IMR-90 (cell line): Measurements from ENCODE around the gene SAP30BP. TPM values are rescaled to one million over a fixed set of nuclear protein-coding genes. Genes with fewer than 3 reads are reported as not detected.

Experiments used
- ATAC-seq: fragments of 200-7000 bp; cut with Tn5 transposase; 2 replicates; pipeline ENCODE4 v1.9.1; 2020; ENCODE audit warnings: low read depth, mild to moderate bottlenecking, moderate library complexity
- BruUV-seq: library from RNA; stranded (reverse); fragments of 400-500 nt; replicated peaks from 2 replicates; lab custom pipeline; 2021; lab: Mats Ljungman, UMichigan
- CTCF ChIA-PET: fragments of 300-600 bp; formaldehyde crosslinking; extraction: SDS; loops from one replicate; lab custom pipeline; 2021; ENCODE audit warnings: antibody characterized with exemption; lab: Yijun Ruan, JAX
- POLR2A ChIA-PET: fragments of 300-600 bp; sonication (Branson Sonifier 250); formaldehyde crosslinking; loops from one replicate; lab custom pipeline; 2022; ENCODE audit warnings: antibody characterized with exemption; ENCODE audit not compliant: unreplicated experiment; lab: Charles Lee
- DNase-seq: peaks from one replicate; pipeline ENCODE4 v3.0.0; 2013
- H2AFZ ChIP-seq: replicated peaks from 2 replicates; pipeline ENCODE3; 2013; ENCODE audit warnings: low read length, mild to moderate bottlenecking; ENCODE audit not compliant: poor library complexity
- H2AK5ac ChIP-seq: 2 replicates; pipeline ENCODE4 v1.6.1; 2013; ENCODE audit warnings: low read depth, low read length, inconsistent platforms
- H2AK9ac ChIP-seq: replicated peaks from 2 replicates; pipeline ENCODE3; 2013; ENCODE audit warnings: mild to moderate bottlenecking, low read depth, low read length, moderate library complexity; ENCODE audit not compliant: poor library complexity
- H2BK120ac ChIP-seq: 2 replicates; pipeline ENCODE4 v1.6.1; 2013; ENCODE audit warnings: low read depth, low read length, inconsistent platforms
- H2BK15ac ChIP-seq: 3 replicates; pipeline ENCODE4 v1.6.1; 2013; ENCODE audit warnings: low read depth, low read length, inconsistent platforms
- H2BK20ac ChIP-seq: 2 replicates; pipeline ENCODE4 v1.6.1; 2013; ENCODE audit warnings: low read depth, mild to moderate bottlenecking, inconsistent platforms, low read length, moderate library complexity
- H2BK5ac ChIP-seq: 2 replicates; pipeline ENCODE4 v1.6.1; 2013; ENCODE audit warnings: mild to moderate bottlenecking, low read depth, low read length, inconsistent platforms; ENCODE audit not compliant: poor library complexity, severe bottlenecking
- H3K14ac ChIP-seq: replicated peaks from 2 replicates; pipeline ENCODE4 v1.6.1; 2013; ENCODE audit warnings: low read depth, low read length, inconsistent platforms
- H3K18ac ChIP-seq: 2 replicates; pipeline ENCODE4 v1.6.1; 2013; ENCODE audit warnings: low read depth, low read length, control low read depth
- H3K23ac ChIP-seq: 2 replicates; pipeline ENCODE4 v1.6.1; 2013; ENCODE audit warnings: low read depth, low read length, inconsistent platforms
- H3K27ac ChIP-seq: 2 replicates; pipeline ENCODE4 v1.5.1; 2013; ENCODE audit warnings: mild to moderate bottlenecking, control low read depth, low read length; ENCODE audit not compliant: insufficient read depth
- H3K27me3 ChIP-seq: 2 replicates; pipeline ENCODE4 v1.6.1; 2013; ENCODE audit warnings: low read length; ENCODE audit not compliant: control insufficient read depth, insufficient read depth
- H3K36me3 ChIP-seq: 2 replicates; pipeline ENCODE4 v1.6.1; 2013; ENCODE audit warnings: low read length, mixed read lengths; ENCODE audit not compliant: control insufficient read depth, insufficient read depth
- H3K4ac ChIP-seq: 2 replicates; pipeline ENCODE4 v1.6.1; 2013; ENCODE audit warnings: low read depth, low read length, inconsistent platforms
- H3K4me1 ChIP-seq: 2 replicates; pipeline ENCODE4 v1.6.1; 2013; ENCODE audit warnings: low read length, mixed read lengths; ENCODE audit not compliant: control insufficient read depth, insufficient read depth
- H3K4me2 ChIP-seq: 2 replicates; pipeline ENCODE4 v1.6.1; 2013; ENCODE audit warnings: low read depth, mild to moderate bottlenecking, control low read depth, low read length, moderate library complexity
- H3K4me3 ChIP-seq: 2 replicates; pipeline ENCODE4 v1.5.1; 2013; ENCODE audit warnings: low read depth, mild to moderate bottlenecking, control low read depth, low read length, moderate library complexity; ENCODE audit not compliant: insufficient read depth
- H3K56ac ChIP-seq: 2 replicates; pipeline ENCODE4 v1.6.1; 2013; ENCODE audit warnings: low read length, inconsistent platforms; ENCODE audit not compliant: insufficient read depth; ENCODE audit errors: extremely low read depth
- H3K79me1 ChIP-seq, 2 experiments: 2 replicates each; pipeline ENCODE4 v1.6.1; 2013; ENCODE audit warnings: low read length in 2 of 2, inconsistent platforms in 1 of 2, low read depth in 1 of 2
- H3K9ac ChIP-seq: 2 replicates; pipeline ENCODE4 v1.6.1; 2013; ENCODE audit warnings: low read depth, low read length, control low read depth
- H3K9me1 ChIP-seq: 2 replicates; pipeline ENCODE4 v1.6.1; 2013; ENCODE audit warnings: low read length, inconsistent platforms; ENCODE audit not compliant: insufficient read depth
- H3K9me3 ChIP-seq: 2 replicates; pipeline ENCODE4 v1.6.1; 2013; ENCODE audit warnings: low read length; ENCODE audit not compliant: control insufficient read depth, insufficient read depth
- H4K20me1 ChIP-seq: 2 replicates; pipeline ENCODE4 v1.6.1; 2013; ENCODE audit warnings: low read length, inconsistent platforms; ENCODE audit not compliant: insufficient read depth
- H4K5ac ChIP-seq: 2 replicates; pipeline ENCODE4 v1.6.1; 2013; ENCODE audit warnings: mild to moderate bottlenecking, low read depth, low read length, control low read depth
- H4K8ac ChIP-seq, 2 experiments: 2 replicates each; pipeline ENCODE4 v1.6.1; 2013; ENCODE audit warnings: low read depth in 2 of 2, low read length in 2 of 2, control low read depth in 1 of 2, inconsistent platforms in 1 of 2
- H4K91ac ChIP-seq: 2 replicates; pipeline ENCODE4 v1.6.1; 2013; ENCODE audit warnings: low read depth, low read length, inconsistent platforms; ENCODE audit not compliant: insufficient read depth
- BHLHE40 ChIP-seq: fragments of 150-350 bp; IDR thresholded peaks from 2 replicates; pipeline ENCODE4 v1.6.1; 2016; ENCODE audit warnings: mild to moderate bottlenecking, low read depth, low read length
- CEBPB ChIP-seq: IDR thresholded peaks from 2 replicates; pipeline ENCODE4 v1.6.1; 2012; ENCODE audit warnings: low read depth, low read length, improper control_type of control experiment
- CHD1 ChIP-seq: IDR thresholded peaks from 2 replicates; pipeline ENCODE4 v1.6.1; 2012; ENCODE audit warnings: low read depth, low read length, improper control_type of control experiment
- FOS ChIP-seq: fragments of 150-350 bp; IDR thresholded peaks from 2 replicates; pipeline ENCODE4 v1.6.1; 2016; ENCODE audit warnings: low read depth, low read length
- MAFK ChIP-seq: IDR thresholded peaks from 2 replicates; pipeline ENCODE4 v1.6.1; 2012; ENCODE audit warnings: low read depth, low read length, improper control_type of control experiment
- MAZ ChIP-seq: IDR thresholded peaks from 2 replicates; pipeline ENCODE4 v1.6.1; 2012; ENCODE audit warnings: low read depth, mild to moderate bottlenecking, low read length, improper control_type of control experiment, moderate library complexity, borderline replicate concordance
- MXI1 ChIP-seq: IDR thresholded peaks from 2 replicates; pipeline ENCODE4 v1.6.1; 2012; ENCODE audit warnings: low read depth, mild to moderate bottlenecking, low read length, moderate library complexity, borderline replicate concordance
- NFE2L2 ChIP-seq: fragments of 150-350 bp; IDR thresholded peaks from 2 replicates; pipeline ENCODE4 v1.6.1; 2016; ENCODE audit warnings: low read depth, mild to moderate bottlenecking, low read length
- POLR2A ChIP-seq: IDR thresholded peaks from 2 replicates; pipeline ENCODE4 v1.6.1; 2012; ENCODE audit warnings: mild to moderate bottlenecking, low read depth, low read length
- RAD21 ChIP-seq: IDR thresholded peaks from 2 replicates; pipeline ENCODE4 v1.6.1; 2012; ENCODE audit warnings: low read length, improper control_type of control experiment
- RFX5 ChIP-seq: IDR thresholded peaks from 2 replicates; pipeline ENCODE4 v1.8.0; 2012; ENCODE audit warnings: low read depth, mild to moderate bottlenecking, low read length, moderate library complexity
- SMC3 ChIP-seq: fragments of 150-350 bp; IDR thresholded peaks from 2 replicates; pipeline ENCODE4 v1.6.1; 2016; ENCODE audit warnings: low read depth, mild to moderate bottlenecking, antibody characterized with exemption, low read length, moderate library complexity
- WGBS, 2 experiments: methylation state at CpG; one replicate each; pipeline versions ENCODE4 v1.1.5 to v1.1.7; 2013; ENCODE audit warnings: missing lambda C conversion rate in 2 of 2; ENCODE audit not compliant: insufficient read length in 1 of 2; ENCODE audit errors: extremely low coverage in 2 of 2; 5-methylcytosine and 5-hydroxymethylcytosine counted together
- dilution Hi-C: fragments of 300-500 bp; cut with HindIII; formaldehyde crosslinking; loops from one replicate; pipeline ENCODE4 v1.14.3; 2018; ENCODE audit warnings: low sequenced_read_pairs; ENCODE audit not compliant: unreplicated experiment
- in situ Hi-C: fragments of 300-500 bp; cut with MboI; formaldehyde crosslinking; loops from 3 replicates; pipeline ENCODE4 v1.14.3; 2019; ENCODE audit warnings: low sequenced_read_pairs, inconsistent platforms, mixed read lengths
- intact Hi-C: fragments of 100-400 bp; cut with micrococcal nuclease; formaldehyde crosslinking; loops from 2 replicates; pipeline ENCODE4 v1.10.0; 2022
- polyA plus RNA-seq, 3 experiments: library from polyadenylated mRNA; depleted of rRNA; stranded (reverse); fragments of >200 nt; gene quantifications; 2 replicates each; pipeline ENCODE4 v1.2.3, GENCODE V29; 2012; ENCODE audit warnings: low replicate concordance in 1 of 3
- total RNA-seq: library from RNA; depleted of rRNA; stranded (reverse); fragments of >200 nt; gene quantifications from 2 replicates; pipeline ENCODE4 v1.2.3, GENCODE V29; 2012
- TF ChIP-seq, protein P1 (sequence below): conservative IDR thresholded peaks from 2 replicates; pipeline ENCODE4 v1.5.1; 2012; ENCODE audit warnings: mild to moderate bottlenecking, low read depth, low read length, improper control_type of control experiment
- TF ChIP-seq, protein P2 (sequence below): fragments of 150-350 bp; IDR thresholded peaks from 2 replicates; pipeline ENCODE4 v1.6.1; 2017; ENCODE audit warnings: mild to moderate bottlenecking, antibody characterized with exemption, low read length, low read depth
- TF ChIP-seq, protein P3 (sequence below): fragments of 150-350 bp; IDR thresholded peaks from 2 replicates; pipeline ENCODE4 v1.6.1; 2016; ENCODE audit warnings: low read depth, mild to moderate bottlenecking, low read length, moderate library complexity, borderline replicate concordance

SAP30BP gene
- total and polyA plus RNA-seq, 2 of the 4 experiments (the other 2 are of a cell fraction) = 70.4 to 139 TPM

DNA sequence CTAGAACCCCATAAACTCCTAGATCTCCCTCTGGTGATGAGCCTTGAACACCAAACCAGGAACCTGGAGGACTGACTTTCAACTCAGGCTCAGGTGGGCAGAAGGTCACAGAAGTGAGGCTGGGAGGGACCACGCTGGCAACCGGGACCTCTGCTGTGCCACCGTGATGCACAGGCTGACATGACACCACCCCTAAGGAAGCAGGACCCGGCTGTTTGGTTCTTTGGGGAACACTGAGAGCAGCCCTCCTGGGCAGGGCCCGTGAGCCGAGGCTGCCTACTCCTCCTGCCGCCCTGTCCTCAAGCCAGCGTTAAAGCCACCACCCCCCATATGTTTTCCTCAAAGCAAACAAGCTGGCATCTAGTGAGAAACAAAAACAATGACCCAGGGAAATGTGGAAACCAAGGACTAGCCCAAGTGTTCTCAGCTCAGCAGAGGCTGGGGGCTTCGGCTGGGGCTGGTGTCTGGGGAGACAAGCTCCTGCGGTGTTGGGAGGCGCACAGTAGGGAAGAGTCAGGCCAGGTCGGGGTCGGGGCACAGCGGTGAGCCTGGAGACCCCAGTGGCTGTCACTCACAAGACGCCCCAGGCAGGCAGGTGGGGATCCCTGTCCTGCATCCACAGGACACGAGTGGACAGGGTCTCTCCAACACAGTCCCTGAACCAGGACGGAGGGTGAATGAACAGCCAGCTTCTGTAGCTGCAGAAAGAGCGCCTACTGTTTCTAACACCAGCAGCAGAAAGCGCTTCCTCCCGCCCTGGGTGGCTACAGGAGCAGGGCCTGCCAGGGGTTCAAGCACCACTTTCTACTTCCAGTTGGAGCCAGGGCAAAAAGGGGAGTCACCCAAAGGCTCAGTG, 32.2 kb upstream of the SAP30BP start:
- Histone ChIP-seq H3K9me1 (no peaks in the 10 kb centered on the region), H3K4me1 (peaks cover 15% of the 10 kb centered on the region), H3K27me3 (no peaks in the 10 kb centered on the region), H3K4me2 (no peak overlapping the region), H3K27ac (no peak overlapping the region), H3K9ac (no peak overlapping the region), H3K4ac (no peak overlapping the region), H3K79me1 (peaks cover 0 to 3% of the 10 kb centered on the region in 2 experiments; a peak in 1 of 4 replicates), H3K23ac (no peak overlapping the region), H2AK9ac (no peak overlapping the region), H4K91ac (no peak overlapping the region), H3K56ac (no peak overlapping the region), H3K18ac (no peak overlapping the region), H2AK5ac (no peak overlapping the region), H4K5ac (no peak overlapping the region), H4K8ac (no peak overlapping the region), H2BK20ac (no peak overlapping the region), H2BK5ac (no peak overlapping the region), H4K20me1 (peaks cover 9% of the 10 kb centered on the region), H3K14ac (no peak overlapping the region), H3K9me3 (no peaks in the 10 kb centered on the region), H2AFZ (no peak overlapping the region), H2BK120ac (no peak overlapping the region), H3K4me3 (no peak overlapping the region), H3K36me3 (peaks cover 12% of the 10 kb centered on the region; the same call in 1 of the 2 replicates), H2BK15ac (no peak overlapping the region)
- in situ Hi-C loops (loop anchor here (5.0 kb wide), 1 partner anchor 112 kb away; no protein-coding TSS in a partner anchor), intact Hi-C loops (loop anchor here (5.0 kb wide), 1 partner anchor 118 kb away; the partner anchor contains the start of genes CASKIN2 and TSEN54), dilution Hi-C loops (no loop called here)
- DNase-seq (no peak), ATAC-seq (no peak)
- WGBS, 2 experiments = 82% methylated on average over 6 of the region's 20 CpGs; no CpG with 5 or more reads in 1 of the 2 experiments
- POLR2A ChIA-PET = no interaction called here
- no TSS peak for BruUV-seq
- CTCF ChIA-PET = no interaction called here
- TF ChIP-seq POLR2A (no peak), MXI1 (no peak), BHLHE40 (no peak), MAFK (no peak), MAZ (no peak), CEBPB (no peak), FOS (no peak), CHD1 (no peak), NFE2L2 (no peak), RAD21 (no peak), RFX5 (no peak), SMC3 (no peak)
- TF ChIP-seq, protein P1, sequence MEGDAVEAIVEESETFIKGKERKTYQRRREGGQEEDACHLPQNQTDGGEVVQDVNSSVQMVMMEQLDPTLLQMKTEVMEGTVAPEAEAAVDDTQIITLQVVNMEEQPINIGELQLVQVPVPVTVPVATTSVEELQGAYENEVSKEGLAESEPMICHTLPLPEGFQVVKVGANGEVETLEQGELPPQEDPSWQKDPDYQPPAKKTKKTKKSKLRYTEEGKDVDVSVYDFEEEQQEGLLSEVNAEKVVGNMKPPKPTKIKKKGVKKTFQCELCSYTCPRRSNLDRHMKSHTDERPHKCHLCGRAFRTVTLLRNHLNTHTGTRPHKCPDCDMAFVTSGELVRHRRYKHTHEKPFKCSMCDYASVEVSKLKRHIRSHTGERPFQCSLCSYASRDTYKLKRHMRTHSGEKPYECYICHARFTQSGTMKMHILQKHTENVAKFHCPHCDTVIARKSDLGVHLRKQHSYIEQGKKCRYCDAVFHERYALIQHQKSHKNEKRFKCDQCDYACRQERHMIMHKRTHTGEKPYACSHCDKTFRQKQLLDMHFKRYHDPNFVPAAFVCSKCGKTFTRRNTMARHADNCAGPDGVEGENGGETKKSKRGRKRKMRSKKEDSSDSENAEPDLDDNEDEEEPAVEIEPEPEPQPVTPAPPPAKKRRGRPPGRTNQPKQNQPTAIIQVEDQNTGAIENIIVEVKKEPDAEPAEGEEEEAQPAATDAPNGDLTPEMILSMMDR = no peak
- TF ChIP-seq, protein P2, sequence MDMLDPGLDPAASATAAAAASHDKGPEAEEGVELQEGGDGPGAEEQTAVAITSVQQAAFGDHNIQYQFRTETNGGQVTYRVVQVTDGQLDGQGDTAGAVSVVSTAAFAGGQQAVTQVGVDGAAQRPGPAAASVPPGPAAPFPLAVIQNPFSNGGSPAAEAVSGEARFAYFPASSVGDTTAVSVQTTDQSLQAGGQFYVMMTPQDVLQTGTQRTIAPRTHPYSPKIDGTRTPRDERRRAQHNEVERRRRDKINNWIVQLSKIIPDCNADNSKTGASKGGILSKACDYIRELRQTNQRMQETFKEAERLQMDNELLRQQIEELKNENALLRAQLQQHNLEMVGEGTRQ = no peak
- TF ChIP-seq, protein P3, sequence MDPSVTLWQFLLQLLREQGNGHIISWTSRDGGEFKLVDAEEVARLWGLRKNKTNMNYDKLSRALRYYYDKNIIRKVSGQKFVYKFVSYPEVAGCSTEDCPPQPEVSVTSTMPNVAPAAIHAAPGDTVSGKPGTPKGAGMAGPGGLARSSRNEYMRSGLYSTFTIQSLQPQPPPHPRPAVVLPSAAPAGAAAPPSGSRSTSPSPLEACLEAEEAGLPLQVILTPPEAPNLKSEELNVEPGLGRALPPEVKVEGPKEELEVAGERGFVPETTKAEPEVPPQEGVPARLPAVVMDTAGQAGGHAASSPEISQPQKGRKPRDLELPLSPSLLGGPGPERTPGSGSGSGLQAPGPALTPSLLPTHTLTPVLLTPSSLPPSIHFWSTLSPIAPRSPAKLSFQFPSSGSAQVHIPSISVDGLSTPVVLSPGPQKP = no peak
